Inferior parietal cortex (tissue), 1 donor: Measurements from ENCODE around the gene FKBP6.
"Not testable (repeated sequence)": the region's sequence is repeated elsewhere in the genome, so short reads cannot be mapped to it uniquely, and the experiment has no call there.

Source experiments
- DNase-seq: peaks from one replicate; pipeline ENCODE4 v3.0.0-alpha.2; 2016; ENCODE audit errors: extremely low spot score

Gene FKBP6

DNA sequence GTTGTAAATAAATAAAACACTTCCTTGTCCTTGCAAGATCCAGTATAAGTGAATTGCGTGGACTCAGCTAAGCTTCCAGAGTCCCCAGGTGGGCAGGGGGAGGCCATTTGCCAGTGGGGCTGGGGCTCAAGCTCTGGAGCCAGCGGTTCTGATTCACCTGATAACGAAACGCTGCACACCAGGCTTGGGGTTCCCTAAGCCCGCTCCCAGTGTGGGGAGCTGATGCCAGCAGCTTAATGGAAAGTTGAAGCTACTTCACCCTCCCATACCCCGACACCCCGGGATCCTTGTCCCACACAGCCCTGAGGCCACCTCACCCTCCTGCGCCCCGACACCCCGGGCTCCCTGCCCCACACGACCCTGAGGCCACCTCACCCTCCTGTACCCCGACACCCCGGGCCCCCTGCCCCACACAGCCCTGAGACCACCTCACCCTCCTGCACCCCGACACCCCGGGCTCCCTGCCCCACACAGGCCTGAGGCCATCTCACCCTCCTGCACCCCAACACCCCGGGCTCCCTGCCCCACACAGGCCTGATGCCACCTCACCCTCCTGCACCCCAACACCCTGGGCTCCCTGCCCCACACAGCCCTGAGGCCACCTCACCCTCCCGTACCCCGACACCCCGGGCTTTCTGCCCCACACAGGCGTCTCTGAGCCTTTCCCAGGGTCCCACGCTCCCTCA is 30.8 kb downstream of the FKBP6 start:
- no peak for DNase-seq

DNA sequence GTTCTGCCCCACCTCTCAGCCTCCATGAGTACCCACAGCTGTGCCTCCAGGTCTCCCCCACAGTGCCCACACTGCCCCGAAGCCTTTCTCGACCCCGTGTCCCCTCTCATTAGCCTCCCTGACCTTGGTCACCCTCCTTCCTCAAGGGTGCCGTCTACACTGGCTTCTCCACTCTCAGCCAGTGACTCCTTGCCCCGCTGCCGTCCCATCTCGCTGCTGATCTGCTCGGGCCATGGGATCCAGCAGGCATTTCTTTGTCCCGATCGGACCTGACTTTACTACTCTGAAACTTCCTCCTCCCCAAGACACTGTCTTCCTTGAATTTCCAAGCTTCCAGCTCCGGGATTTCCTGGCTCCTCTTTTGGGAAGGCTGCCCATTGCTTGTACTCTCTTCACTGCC is 31.3 kb downstream of the FKBP6 start:
- no peak for DNase-seq

DNA sequence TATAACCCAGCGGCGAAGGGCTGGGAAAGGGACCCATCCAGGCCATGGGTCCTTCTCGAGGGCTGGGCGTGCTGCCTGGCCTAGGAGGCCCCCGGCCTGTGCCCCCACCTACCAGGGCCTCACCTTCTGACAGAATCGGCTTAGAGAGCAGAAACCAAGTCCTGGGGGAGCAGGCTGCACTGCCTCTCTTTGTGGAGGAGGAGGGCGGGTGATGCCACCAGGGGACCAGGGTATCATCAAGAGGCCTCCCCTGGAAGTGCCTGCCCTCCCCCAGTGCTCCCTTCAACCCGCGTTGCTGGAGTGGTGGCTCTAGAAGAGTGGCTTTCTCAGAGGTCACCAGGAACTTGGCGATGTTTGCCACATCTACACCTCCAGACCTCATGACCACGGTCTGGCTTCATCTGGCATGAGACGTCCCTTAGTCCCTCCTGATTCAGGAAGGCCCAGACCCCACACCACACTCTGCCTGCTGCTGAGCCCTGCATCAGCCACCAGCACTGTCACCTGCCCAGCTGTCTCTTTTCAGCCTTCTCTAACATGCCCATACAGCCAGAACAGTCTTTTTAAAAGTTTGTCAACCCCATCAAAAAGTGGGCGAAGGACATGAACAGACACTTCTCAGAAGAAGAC is 31.9 kb downstream of the FKBP6 start:
- DNase-seq, result no peak

DNA sequence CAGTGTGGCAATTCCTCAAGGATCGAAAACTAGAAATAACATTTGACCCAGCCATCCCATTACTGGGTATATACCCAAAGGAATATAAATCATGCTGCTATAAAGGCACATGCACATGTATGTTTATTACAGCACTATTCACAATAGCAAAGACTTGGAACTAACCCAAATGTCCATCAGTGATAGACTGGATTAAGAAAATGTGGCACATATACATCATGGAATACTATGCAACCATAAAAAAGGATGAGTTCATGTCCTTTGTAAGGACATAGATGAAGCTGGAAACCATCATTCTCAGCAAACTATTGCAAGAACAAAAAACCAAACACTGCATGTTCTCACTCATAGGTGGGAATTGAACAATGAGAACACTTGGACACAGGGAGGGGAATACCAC is 32.6 kb downstream of the FKBP6 start:
- DNase-seq, result not testable (repeated sequence)

DNA sequence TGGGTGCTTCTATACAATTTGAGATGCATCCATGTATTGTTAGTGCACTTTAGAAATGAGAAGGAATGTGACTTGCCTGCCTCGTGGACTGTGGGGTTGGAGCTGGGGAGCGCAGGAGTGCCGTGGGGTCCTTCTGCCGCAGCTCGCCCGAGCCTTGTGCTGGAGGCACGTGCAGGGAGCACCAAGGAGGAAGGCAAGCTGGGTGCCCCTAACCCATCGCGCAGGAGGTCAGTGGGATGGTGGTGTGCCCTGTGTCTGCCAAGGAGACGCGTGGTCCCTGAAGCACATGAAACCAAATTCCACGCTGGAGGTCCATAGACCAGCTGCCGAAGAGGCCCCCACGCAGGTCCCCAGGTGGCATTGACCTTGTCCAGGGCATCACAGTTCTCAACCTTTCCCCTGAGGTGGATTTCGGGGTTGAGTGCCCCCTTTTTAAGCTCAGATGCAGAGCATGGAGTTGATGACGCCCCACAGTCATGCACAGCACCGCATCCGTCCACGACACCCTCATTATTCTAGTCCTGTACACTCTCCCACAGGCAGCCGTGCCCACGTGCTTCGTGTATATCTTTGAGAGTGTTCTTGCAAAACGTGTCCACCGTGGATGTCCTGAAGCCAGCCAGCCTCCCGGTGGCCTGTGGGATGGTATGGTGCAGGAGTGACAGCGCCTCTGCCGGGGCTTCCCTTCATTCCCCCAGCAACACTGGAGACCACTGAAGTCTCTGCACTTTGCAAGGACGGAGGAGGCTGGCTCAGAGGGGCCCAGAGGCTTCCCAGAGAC is 35.5 kb downstream of the FKBP6 start:
- no peak for DNase-seq

DNA sequence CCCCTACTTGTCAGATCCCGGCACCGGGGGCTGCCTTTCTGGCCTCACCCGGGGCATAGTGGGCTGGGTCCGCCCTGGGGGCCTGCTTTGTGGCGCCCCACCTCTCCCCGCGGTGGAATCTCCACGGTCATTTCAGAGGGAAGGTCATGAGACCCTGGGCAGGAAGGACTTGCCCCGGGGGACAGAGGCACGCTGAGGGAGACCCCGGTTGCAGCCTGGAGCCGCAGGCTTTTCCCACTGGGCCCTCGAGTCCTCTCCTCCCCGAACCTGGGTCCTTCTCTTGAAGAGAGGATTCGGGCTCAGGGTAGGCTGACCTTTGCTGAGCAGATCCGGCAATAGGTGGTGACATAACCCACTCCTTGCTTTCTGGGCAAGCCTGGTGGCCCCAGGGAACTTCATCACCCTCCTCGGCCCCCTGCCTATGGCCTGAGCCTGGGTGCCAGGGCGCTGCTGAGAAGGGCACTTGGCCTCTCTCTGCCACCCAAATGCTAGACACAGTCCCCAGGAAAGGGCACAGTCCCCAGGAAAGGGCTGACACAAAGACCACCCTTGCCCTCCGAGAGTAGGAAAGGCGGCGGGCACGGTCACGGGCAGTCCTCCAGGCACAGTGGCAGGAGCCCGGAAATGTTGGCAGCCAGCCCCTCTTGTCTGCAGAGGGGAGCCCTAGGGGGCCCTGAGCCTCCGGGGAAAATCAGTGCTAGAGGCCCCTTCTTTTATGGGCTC is 36.2 kb downstream of the FKBP6 start:
- DNase-seq, result no peak

DNA sequence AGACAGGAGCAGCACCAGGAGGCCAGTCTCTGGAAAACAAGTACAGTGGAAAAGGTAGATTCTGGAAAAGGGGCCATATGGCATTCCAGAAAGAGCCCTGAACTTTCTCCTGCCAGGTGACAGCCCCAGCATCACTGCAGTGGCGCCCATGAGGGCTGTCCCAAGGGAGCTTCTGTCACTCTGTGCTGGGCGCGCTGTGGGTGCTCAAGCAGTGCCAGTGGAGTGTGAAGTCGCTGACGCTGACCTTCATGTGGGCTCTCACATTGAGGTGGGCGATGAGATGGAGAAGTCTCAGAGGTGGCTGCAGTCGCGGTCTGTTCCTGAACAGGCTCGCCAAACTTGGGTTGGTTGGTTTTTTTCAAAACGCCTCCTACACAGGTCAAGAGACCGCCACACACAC is 38.2 kb downstream of the FKBP6 start:
- no peak for DNase-seq

DNA sequence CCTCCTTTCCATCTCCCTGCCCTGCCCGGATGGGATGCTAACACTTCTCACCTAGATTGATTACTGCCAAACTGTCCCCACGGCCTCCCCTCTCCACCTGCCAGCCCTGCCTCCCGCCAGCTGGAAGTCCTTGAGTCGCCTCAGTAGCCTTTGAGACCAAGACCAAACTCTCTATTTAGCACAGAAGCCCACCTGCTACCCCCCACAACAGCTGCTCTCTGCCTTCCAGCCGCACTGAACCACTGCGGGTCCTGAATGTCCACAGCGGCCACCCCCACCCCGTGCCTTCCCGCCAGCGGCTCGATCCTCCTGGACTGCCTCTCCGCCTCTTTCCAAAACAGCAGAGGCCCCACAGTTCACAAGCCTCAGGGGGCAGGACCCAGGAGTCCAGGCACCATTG is 39.0 kb downstream of the FKBP6 start:
- DNase-seq, result no peak

DNA sequence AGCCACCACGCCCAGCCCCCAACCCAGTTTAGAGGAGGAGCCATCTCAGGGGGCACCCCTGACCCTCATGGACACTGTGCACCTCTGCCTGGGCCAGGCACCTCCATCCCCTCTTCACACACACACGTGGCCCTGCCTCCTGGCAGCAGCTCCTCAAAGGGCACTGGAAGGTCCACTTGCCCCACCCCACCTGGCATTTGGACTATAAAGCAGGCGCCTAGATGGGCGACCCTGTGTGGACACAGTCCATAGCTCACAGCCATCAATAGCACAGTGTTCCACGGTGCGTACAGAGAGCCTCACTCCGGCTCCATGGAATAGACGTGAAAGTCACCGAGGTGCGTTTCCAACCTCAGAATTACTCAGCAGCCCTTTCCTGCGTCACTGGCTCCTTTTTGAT is 41.0 kb downstream of the FKBP6 start:
- no peak for DNase-seq

DNA sequence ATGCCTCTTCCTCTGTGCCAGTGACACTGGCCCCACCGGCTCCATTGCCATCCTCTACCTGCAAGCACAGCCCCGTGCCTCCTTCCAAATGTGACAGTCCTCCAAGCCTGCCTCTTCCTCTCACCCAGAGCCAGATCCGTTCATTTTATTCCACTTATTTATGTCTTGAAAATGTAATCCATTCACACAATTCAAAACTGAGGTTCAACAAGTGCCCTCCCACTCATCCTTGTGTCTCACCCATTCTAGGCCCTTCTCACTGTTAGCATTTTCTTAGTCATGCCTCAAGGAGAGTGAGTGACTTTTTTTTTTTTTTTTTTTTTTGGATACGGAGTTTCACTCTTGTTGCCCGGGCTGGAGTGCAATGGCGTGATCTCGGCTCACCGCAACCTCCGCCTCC is 41.7 kb downstream of the FKBP6 start:
- no peak for DNase-seq

DNA sequence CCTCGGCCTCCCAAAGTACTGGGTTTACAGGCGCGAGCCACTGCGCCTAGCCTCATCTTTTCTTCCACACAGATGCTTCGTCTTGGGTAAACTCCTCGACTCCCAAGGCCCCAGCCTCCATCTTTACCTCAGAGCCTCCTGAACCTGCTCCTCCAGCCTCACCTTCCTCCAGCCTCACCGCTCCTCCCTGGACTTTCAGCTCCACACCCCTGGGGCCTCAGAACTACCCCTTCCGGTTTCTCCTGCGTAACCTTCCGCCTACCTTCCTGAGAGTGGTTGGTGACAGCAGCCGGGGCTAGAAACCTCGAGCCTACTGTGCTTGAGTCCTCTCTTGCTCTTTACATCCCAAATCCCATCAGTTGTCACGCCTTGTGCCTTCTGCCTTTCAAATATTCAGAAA is 45.8 kb downstream of the FKBP6 start:
- no peak for DNase-seq

DNA sequence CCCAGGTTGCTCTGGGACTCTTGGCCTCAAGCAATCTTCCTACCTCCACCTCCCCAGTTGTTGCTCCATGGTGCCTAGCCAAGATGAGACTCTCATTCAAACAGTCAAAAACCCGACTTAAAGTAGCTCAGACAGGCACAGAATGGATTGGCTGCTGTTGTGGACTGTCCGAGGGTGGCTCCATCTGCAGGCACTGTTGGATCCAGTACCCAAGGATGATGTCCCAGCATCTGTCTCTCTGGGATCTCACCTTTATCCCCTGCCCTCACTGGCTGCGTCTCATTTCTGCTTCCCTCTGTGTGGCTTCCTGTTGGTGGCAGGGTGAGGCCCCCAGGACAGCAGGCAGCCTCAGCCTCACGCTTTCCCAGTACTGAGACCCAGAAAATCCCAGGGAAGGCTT is 48.3 kb downstream of the FKBP6 start:
- DNase-seq, result not testable (repeated sequence)

DNA sequence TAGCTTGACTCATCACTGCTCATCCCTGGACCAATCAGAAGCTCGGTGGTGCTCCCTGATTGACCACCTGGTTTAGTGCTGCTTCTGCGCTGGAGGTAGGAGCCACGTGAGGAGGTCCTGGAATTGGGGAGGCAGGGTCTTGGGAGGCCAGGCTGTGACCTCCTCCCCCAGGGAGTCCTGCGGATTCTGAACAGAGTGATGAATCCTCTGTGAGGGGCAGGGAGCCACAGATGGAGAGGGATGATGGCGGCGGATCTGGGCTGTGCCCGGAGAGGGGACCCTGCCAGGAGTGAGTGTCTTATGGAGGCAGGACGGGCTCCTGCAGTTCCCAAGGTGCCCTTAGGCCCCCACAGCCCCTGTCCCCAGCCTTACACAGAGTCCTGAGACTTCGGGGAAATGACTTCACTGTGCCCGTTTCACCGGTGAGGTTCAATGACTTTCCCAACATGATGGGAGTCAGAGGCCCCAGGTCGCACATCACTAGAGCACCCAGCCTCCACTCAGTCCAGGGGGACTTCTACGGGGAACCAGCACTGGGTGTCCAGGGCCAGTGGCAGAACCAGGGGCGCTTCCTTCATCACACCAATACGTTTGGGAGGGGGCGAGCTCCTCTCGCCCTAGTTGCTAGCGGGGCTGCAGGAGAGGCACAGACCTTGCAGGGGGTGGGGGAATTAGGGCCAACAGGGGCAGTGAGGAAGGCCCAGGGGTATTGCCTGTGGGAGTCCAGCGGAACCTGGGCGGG is 48.9 kb downstream of the FKBP6 start:
- DNase-seq, result no peak

DNA sequence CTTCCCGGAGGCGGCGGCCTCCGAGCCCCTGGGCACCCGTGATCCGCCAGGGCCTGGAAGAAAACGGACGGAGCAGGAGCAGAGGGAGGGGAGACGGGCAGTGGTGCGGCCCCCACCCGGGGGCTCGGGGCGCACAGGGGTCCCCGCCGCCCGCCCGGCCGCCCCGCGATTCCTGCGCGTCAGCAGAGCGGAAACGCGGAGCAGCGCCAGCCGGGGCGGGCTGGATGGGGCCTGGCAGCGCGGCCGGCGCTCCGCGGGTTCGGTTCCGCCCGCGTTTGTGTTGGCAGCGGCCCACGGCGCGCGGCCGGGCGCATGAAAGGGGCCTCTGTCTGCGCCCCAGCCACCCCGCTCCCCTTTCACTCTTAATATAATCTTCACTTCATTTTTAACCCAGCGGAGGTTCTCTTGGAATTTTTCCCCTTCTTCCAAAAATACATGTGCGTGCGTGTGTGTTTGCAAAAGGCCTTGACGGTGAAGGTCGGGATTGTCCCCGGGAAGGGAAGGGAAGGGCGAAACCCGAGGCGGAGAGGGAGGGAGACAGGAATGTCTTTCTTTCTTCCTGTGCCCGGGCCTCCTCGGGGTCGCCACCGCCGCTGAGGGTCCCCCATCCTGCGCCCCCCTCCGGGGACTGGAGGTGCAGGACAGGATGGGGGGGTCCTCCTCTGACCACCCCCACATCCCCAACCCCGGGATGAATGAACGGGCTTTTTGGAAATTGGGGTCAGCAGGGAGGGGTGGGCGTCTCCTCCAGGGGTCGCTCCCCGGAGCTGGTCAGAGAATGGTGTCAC is 49.6 kb downstream of the FKBP6 start:
- DNase-seq, result not testable (repeated sequence)

DNA sequence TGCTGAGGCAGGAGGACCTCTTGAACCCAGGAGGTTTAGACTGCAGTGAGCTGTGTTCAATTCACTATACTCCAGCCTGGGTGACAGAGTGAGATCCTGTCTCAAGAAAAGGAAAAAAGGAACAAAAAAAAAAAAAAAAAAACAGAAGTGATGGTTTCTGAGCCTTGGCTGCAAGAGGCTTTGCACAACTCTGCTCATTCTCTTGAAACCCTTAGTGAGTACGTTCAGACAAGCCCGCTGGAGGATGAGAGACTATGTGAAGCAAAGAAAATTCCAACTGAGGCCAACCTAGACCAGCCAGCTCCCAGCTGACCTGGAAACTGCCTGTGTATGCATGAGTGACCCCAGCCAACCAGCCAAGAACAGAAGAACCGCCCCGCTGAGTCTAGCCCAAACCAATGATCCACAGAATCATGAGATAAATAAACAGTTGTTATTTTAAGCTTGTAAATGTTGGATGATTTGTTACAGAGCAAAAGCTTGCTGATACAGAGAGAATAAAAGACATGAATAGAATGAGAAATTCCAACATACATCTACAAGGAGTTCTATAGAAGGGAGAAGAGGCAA is 55.1 kb downstream of the FKBP6 start:
- DNase-seq, result no peak

DNA sequence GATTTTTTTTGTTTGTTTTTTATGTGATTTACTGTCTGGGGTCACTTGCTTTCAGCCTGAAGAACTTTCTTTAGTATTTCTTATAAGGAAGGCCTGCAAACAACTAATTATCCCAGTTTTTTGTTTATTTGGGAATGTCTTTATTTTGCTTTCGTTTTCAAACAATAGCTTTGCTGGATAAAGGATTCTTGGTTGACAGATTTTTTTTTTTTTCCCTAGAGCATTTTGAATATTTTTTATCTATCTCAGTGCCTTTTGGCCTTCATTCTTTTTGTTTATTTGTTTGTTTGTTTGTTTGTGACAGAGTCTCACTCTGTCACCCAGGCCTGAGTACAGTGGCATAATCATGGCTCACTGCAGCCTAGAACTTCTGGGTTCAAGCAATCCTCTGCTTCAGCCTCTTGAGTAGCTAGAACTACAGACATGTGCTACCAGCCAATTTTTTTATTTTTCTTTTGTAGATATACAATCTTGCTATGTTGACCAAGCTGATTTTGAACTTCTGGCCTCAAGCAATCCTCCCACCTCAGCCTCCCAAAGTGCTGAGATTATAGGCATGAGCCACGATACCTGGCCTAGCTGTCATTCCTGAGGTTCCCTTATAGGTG is 59.4 kb downstream of the FKBP6 start:
- DNase-seq, result no peak

DNA sequence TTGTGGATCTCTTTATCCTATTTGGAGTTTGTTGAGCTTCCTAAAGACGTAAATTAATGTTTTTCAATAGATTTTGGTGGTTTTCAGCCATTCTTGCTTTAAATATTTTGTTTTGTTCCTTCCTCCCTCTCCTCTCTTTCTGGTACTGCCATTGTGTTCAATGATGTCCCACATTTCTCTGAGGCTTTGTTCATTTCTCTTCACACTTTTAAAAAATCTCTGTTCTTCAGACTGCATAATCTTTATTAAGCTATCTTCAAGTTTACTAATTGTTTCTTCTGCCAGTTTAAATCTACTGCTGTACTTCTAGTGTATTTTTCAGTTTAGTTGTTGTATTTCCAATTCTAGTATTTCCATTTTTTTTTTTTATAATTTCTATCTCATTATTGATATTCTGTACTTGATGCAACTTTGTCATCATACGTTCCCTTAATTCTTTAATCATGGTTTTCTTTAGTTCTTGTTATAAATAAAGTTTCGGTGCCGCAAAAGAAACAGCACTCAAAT is 60.0 kb downstream of the FKBP6 start:
- DNase-seq, result no peak

DNA sequence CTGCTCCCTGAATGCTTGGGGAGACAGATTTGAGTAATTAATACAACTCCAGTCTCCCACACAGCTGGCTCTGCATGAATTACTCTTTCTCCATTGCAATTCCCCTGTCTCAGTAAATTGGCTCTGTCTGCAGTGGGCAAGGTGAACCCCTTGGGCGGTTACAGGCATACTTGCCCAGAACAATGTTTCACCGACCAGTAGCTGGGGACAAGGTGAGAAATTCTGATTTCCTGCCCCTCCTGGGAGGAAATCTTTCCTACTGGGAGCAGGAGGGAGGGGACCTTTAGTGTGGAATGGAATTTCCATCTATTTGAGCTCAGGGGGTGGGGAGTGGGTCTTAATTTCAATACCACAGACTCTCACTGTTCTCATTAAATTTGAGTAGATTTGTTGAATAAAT is 63.4 kb downstream of the FKBP6 start:
- no peak for DNase-seq

DNA sequence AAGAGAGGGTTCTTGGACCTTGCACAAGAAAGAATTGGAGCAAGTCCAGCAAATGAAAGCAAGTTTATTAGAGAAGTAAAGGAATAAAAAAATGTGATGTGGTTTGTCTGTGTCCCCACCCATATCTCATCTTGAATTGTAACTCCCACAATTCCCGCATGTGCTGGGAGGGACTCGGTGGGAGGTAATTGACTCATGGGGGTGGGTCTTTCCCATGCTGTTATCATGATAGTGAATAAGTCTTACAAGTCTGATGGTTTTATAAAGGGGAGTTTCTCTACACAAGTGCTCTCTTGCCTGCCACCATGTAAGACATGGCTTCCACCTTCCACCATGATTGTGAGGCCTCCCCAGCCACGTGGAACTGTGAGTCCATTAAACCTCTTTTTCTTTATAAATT is 66.5 kb downstream of the FKBP6 start:
- DNase-seq, result no peak
